Activated CD8-positive, alpha-beta memory T cell treated with anti-CD3 and anti-CD28 coated beads for 36 hours (primary cell): ENCODE data around the gene ZNF672. TPM values are rescaled to one million over a fixed set of nuclear protein-coding genes. Genes with fewer than 3 reads are reported as not detected.
"Not testable (repeated sequence)": the region's sequence is repeated elsewhere in the genome, so short reads cannot be mapped to it uniquely, and the experiment has no call there.

Experiments used
- CTCF ChIA-PET: fragments of 350-600 bp; sonication (Branson Sonifier 250); formaldehyde crosslinking; loops from one replicate; lab custom pipeline; 2021; ENCODE audit warnings: antibody characterized with exemption; lab: Charles Lee
- POLR2A ChIA-PET: fragments of 350-600 bp; sonication (Branson Sonifier 250); formaldehyde crosslinking; loops from one replicate; lab custom pipeline; 2021; ENCODE audit warnings: antibody characterized with exemption; lab: Charles Lee
- total RNA-seq, 2 experiments: library from RNA; stranded (reverse); gene quantifications; one replicate each; pipeline ENCODE4 v1.2.3, GENCODE V29; 2021

Gene ZNF672
- 10 to 100 TPM; 49.1 to 50.3 TPM for total RNA-seq

DNA sequence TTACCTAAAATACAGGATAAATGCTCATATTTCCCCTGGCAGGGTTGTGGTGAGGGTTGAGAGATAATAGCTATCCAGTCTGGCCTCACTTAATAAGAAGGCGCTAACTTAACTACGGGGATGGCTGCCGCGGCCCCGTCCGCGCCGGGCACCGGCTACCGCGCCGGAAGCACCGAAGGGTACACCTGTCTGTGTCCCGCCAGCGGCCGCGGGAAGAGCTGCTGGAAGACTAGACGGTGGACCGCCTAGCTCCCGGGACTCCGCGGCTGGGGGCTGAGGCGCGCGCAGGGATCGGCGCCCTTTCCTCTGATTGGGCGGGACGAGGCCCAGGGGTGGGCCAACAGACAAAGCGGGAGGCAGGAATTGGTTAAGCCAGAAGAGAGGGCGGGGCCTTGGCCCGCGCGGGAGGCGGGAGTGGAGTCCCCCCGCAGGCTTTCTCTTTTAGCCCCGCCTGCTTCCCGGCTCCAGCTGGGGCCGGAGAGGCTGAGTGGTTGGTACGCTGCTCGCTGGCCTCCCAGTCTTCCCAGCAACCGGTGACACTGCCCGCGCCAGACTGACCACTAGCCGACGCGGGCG, at the start of gene ZNF672:
TSS of gene ZNF672 (plus strand) at position 444 of the 576 bp plus-strand sequence. CDS start 9,051 bp downstream, outside the sequence.
- CTCF ChIA-PET: interaction anchor here (0.9 to 2.4 kb wide), 6 partner anchors 11 to 35 kb away, joined by 3 to 12 read pairs (median 6); partner anchors contain the start of genes SH3BP5L and ZNF692
- POLR2A ChIA-PET: interaction anchor here (1.1 to 3.1 kb wide), 5 partner anchors 11 to 25 kb away, joined by 4 to 32 read pairs (median 8); partner anchors contain the start of genes SH3BP5L and ZNF692

DNA sequence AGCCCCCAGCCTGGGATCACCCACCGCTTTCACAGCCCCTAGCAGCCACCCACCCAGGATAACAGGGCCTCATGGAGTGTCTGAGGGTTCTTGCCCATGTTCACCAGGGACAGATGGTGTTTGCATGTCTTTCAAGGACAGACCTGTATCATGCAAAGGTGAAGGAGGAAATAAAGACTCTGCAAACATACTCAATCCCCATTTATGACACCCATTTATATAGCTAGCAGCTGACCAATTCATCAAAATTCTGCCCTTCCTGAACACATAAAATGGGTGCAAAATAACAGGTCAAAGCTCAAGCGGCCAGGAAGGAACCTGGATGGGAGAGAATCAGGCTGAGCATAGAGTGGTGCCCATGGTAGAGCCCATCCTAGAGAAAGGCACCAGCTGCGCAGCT, 49.7 kb upstream of the ZNF672 start:
- CTCF ChIA-PET: no interaction called here
- POLR2A ChIA-PET: no interaction called here

GRCh38 chr1:248789337-248789736, 48.7 kb upstream of the ZNF672 start:
- POLR2A ChIA-PET, CTCF ChIA-PET: not testable (repeated sequence)

DNA sequence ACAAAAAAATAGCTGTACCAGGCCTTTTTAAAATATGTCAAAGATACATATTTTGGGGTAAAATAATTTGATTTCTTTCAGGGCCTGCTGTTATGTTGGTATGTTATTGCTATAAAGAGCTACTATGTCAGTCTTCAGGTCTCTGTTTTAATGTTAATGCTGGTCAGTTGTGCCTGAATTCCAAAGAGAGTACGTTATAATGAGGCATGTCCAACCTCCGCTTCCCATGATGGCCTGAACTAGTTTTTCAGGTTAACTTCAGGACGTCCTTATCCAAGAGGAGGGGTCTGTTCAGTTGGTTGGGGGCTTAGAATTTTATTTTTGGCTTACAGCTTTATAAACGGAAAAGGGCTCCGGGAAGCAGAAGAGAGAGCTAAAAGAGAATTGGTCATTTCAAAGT, 47.6 kb upstream of the ZNF672 start:
- CTCF ChIA-PET: interaction anchor here (1.1 kb wide), 1 partner anchor 16 kb away, joined by 4 read pairs; no protein-coding TSS in a partner anchor
- POLR2A ChIA-PET: no interaction called here

DNA sequence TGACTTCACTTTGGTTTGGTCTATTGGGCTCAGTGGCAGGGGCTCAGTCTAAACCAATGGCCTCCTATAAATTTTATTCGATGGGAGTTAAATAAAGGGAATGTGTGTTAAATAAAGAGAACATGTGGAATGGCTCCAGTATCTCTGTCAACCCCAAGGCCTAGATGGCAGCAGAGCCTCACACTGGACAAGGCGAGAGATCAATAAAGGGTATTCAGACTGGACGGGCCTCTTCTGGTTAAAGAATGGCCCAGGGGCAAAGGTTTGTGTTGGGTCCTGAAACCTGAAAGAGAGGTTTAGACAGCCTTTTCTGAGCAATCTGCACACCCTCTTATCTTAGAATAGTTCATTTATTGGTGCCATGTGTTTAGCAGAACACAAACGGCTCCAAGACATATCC, 47.0 kb upstream of the ZNF672 start:
- ChIA-PET POLR2A (no interaction called here), CTCF (interaction anchor here (1.1 kb wide), 1 partner anchor 15 kb away, joined by 4 read pairs; no protein-coding TSS in a partner anchor)

GRCh38 chr1:248792342-248792741, 45.7 kb upstream of the ZNF672 start:
- POLR2A ChIA-PET: no interaction called here
- CTCF ChIA-PET: no interaction called here

DNA sequence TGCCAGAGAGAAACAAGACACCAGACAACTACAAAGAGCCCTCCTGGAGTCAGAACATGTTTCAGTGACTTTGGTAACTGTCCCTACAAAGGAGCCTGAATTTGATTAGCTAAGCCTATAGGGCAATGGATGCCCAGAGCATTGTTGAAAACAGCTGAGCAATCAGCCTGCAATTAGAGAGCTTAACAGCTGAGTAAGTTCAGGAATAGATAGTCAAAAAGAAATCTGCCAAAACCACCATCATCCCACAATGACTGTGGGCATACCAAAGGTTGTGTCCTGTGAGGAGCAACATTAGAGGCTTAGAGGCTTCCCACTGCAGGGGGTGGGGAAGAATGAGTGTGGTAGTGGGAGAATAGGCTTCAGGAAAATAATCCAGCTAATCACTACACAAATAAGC, 44.4 kb upstream of the ZNF672 start:
- ChIA-PET CTCF (interaction anchor here (0.7 kb wide), 1 partner anchor 13 kb away, joined by 3 read pairs; no protein-coding TSS in a partner anchor), POLR2A (no interaction called here)

DNA sequence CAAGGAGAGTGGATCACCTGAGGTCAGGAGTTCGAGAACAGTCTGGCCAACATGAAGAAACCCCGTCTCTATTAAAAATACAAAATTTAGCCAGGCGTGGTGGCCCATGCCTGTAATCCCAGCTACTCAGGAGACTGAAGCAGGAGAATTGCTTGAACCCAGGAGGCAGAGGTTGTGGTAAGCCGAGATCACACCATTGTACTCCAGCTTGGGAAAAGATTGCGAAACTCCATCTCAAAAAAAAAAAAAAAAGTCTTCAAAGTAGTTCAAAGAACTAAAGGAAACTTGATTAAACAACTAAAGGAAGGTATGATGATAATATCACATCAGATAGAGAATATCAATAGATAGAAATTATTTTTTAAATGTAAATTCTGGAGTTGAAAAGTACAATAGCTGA, 43.4 kb upstream of the ZNF672 start:
- POLR2A ChIA-PET, CTCF ChIA-PET: not testable (repeated sequence)

- ChIA-PET POLR2A (no interaction called here), CTCF (no interaction called here)
These were observed 39.2 kb upstream of the ZNF672 start for GRCh38 chr1:248798791-248799190.

GRCh38 chr1:248800459-248800858, 37.6 kb upstream of the ZNF672 start:
- POLR2A ChIA-PET: no interaction called here
- CTCF ChIA-PET: no interaction called here

- POLR2A ChIA-PET: no interaction called here
These were observed 35.6 kb upstream of the ZNF672 start for GRCh38 chr1:248802454-248802853.

DNA sequence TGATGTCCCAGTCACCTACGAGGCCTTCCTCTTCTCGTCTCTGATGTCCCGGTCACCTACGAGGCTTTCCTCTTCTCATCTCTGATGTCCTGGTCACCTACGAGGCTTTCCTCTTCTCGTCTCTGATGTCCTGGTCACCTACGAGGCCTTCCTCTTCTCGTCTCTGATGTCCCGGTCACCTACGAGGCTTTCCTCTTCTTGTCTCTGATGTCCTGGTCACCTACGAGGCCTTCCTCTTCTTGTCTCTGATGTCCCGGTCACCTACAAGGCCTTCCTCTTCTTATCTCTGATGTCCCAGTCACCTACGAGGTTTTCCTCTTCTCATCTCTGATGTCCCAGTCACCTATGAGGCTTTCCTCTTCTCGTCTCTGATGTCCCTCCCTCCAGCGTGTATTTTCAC, 34.5 kb upstream of the ZNF672 start:
- CTCF ChIA-PET, POLR2A ChIA-PET: not testable (repeated sequence)

More at GRCh38 chr1:248802454-248802853, 35.6 kb upstream of the ZNF672 start:
- CTCF ChIA-PET: no interaction called here

DNA sequence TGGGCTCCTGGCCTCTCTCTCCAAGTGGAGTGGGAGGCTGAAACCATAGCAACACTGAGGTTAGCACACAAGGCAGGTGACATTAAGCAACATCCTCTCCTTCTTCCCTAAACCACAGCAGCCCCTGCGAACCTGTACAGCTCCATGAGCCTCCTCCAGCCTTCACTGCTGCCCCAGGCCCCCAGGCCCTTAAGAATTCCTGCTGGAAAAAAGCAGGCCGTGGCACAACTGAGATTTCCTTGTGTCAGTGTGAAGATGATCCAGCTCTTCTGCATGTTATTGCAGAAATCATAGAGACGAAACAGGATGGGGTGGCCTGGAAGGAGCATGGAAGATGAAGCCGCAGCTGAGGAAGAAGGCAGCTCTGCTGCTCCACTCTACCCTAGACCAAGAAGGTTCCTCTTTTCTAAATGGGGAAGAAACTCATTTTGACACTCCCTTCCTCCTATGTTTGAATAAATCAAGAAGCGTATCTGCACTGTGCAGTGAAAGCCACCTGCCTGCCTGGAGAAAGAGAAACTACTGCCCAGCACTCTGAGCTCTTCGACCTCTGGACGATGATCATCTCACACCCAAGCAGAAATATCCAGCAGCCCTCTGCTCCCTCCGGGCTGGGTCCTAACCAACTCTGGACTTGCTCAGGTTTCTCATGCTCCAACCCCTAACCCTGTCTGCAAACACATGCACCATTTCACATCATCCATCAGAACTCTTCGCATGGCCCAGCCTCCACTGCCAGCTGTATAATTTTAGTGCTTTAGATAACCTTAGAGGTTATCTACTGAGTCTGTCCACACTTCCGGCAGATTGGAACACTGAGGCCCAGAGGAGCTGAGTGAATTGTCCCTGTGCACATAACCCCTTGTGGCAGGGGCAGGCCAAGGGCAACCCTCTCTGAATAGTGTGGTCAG, 33.0 kb upstream of the ZNF672 start:
- ChIA-PET POLR2A (no interaction called here), CTCF (interaction anchor here (0.8 to 1.7 kb wide), 2 partner anchors 14 to 393 kb away, joined by 3 to 4 read pairs; no protein-coding TSS in a partner anchor)

- POLR2A ChIA-PET: no interaction called here
- CTCF ChIA-PET: interaction anchor here (0.5 to 1.7 kb wide), 5 partner anchors 12 to 408 kb away, joined by 3 to 4 read pairs (median 4); partner anchors contain the start of gene ZNF672
These were observed 32.1 kb upstream of the ZNF672 start for GRCh38 chr1:248805876-248806275.

DNA sequence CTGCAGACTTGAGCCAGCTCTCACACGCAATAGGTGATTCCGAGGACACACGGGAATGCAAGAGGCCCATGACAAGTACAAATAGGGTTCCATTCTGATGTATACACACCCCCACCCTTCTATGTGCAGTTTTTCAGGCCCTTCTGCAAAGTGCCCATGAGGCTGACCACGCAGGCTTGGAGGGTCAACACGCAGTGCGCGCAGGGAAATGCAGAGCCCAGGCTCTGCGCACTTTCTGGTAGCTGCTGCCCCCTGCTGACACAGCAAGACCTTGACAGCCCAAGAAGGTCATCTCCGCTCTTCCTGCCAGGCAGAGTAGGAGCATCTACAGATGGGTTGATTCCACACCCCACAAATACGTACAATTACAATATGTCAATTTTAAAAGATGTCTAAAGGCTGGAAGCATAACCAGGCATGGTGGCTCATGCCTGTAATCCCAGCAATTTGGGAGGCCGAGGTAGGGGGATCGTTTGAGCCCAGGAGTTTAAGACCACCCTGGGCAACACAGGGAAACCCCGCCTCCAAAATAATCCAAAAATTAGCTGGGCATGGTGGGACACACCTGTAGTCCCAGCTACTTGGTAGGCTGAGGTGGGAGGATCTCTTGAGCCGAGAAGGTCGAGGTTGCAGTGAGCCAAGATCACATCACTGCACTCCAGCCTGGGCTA, 30.8 kb upstream of the ZNF672 start:
- CTCF ChIA-PET: interaction anchor here (0.9 to 1.7 kb wide), 5 partner anchors 11 to 184 kb away, joined by 3 to 4 read pairs (median 4); partner anchors contain the start of gene ZNF672
- POLR2A ChIA-PET: interaction anchor here (0.5 kb wide), 1 partner anchor 12 kb away, joined by 6 read pairs; no protein-coding TSS in a partner anchor

- CTCF ChIA-PET: no interaction called here
These were observed 29.1 kb upstream of the ZNF672 start for GRCh38 chr1:248808876-248809275.

DNA sequence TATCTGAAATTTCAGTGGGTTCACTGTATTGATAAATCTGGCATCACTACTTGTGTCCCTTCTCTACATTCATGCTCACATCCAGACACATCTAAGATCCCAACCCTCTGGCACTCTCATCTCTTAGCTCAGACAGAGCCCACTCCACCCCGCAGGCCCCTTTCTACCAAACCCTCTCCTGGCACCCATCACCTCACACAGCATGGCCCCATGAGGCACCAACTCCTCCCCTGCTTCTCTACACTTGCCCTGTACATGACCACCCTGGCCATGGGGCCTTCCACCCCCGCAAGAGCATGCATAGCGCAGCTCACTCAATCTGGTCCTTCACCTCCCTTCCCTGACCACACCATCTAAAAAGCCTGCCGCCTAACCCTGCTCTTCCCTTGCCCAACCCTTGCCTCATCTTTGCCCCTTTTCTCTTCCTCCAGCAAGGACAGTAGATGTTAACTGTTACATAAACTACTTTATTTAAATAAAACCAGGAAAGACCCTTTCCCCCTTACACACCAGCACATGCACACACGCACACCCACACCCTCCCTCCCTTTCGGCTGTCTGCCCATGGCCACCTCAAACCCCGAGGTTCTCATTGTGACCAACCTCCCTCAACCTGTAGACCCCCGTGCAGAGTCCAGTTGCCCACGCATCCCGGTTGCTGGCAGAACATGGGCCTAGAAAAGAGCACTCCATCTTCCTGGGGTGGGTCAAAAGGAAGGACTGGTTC, 27.9 kb upstream of the ZNF672 start:
- ChIA-PET POLR2A (no interaction called here), CTCF (no interaction called here)

More at GRCh38 chr1:248808876-248809275, 29.1 kb upstream of the ZNF672 start:
- POLR2A ChIA-PET: no interaction called here

DNA sequence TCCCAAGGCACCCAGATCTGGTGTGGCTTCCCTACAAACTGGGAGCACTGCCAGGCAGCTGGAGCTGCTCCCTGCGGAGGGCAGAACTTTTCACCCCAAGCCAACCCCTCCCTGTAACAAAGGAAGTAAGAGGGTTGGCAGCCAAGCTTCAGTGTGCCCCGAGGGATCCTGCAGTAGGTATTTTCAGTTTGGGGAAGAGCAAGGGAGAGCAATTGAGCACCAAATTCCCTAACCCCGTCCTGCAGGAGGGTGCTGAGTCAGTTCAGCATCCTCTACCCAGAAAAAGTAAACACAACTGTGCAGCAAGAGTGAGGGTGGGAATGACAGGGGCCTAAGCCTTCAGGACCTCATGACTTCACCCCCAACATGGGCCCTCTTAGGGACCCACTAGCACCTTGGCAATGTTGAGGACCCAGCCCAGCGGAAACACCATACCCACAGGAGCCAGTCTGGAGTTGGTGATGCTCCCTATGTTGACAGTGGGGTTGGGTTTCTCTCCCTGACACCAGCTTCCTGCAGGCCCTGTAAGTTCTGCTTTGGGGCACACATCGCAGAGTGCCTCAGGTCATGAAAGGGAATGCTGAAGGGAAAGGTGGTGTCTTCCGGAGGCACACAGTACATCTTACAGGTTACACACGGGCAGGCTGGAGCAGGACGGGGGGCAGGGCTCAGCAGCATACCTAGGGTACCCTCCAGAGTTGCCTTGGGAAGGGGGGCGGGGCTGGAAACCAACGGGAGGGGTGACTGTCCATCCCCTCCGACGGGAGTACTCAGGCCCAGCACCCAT, 27.1 kb upstream of the ZNF672 start:
- POLR2A ChIA-PET: no interaction called here
- CTCF ChIA-PET: no interaction called here
